Measurements from ENCODE around the gene KPNA3.
"Not testable (repeated sequence)": the region's sequence is repeated elsewhere in the genome, so short reads cannot be mapped to it uniquely, and the experiment has no call there.

Gene KPNA3

DNA sequence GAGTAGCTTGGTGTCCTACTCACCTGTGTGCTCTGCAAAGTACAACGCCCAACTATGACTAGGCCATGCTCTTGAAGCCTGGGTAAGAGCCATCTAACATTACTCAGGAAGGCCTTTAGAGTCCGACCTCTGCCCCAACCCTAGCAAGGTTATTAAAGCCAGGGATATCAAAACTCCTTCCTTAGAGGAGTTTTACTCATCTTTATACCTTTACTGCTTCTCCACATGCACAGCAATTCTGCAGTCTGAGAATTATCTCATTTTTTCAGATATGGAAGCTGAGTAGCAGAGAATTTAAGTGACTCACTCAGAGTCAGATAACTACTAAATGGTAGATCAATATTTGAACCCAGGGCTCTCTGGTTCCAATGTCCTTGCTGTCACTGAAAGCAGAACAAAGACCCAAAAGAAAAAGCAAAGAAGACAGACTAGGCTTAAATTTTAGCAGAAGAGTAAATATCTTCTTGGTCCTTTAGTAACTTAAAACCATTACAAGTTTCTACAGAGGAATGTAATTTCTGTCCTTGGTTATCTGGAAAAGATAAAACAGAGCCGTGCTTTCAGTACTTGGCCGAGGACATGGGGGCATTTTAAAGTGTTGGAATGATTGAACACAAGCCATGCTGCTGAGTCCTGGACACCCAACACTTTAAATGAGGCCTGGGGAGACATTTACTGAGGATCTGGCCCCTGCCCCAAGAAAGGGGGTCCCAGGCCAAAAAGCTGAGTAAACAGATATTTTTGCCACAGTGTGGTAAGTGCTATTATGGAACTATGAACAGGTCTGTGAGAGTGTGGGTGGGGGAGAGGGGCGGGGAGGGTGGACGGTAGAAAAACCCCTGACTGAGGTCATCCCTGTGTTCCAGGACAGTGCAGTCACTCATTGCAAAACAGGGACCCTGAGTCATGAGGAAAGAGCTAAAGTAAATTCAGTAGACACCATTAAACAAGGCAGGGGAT, 18.4 kb upstream of the KPNA3 start:
- no peak overlapping the region for H3K9ac ChIP-seq (ENCODE audit: low read length in 5 of 5)
- H3K27me3 ChIP-seq (ENCODE audit: control insufficient read depth in 5 of 5, insufficient read depth in 4 of 5, low read length in 5 of 5), result peaks cover 0 to 13% (median 6%) of the 10 kb centered on the region in 5 donors
- peaks cover 0 to 5% (median 0%) of the 10 kb centered on the region in 5 donors for H3K9me3 ChIP-seq (ENCODE audit: control insufficient read depth in 5 of 5, low read length in 5 of 5)
- H3K36me3 ChIP-seq (ENCODE audit: control insufficient read depth in 5 of 5, insufficient read depth in 5 of 5, low read length in 5 of 5), result no peaks in the 10 kb centered on the region
- H3K27ac ChIP-seq (ENCODE audit: low read depth, low read length), result no peak overlapping the region
- H3K4me3 ChIP-seq (ENCODE audit: low read depth in 1 of 5, low read length in 5 of 5), result no peak overlapping the region
- H3K4me1 ChIP-seq (ENCODE audit: control insufficient read depth in 5 of 5, insufficient read depth in 5 of 5, low read length in 5 of 5), result no peaks in the 10 kb centered on the region

DNA sequence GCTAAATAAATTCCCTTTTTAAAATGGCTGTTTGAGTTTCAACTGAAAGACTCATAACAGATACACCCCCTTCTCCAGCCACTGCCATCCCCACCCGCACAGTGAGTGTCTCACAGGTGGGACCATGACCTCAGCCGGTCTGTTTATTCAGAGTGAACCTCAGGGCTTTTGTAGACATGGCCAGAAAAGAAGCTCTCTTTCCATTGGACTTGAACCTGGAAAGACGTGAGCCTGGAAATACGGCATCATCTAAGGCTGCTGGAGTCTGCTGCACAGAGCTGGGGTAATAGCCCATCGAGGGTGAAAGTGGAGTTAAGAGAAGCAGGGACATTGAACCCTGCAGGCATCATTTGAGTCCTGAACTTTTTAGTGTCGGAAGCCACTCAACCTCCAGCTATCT, 15.2 kb upstream of the KPNA3 start:
- Histone ChIP-seq H3K36me3 (ENCODE audit: control insufficient read depth in 5 of 5, insufficient read depth in 5 of 5, low read length in 5 of 5) (no peaks in the 10 kb centered on the region), H3K4me1 (ENCODE audit: control insufficient read depth in 5 of 5, insufficient read depth in 5 of 5, low read length in 5 of 5) (no peaks in the 10 kb centered on the region), H3K9me3 (ENCODE audit: control insufficient read depth in 5 of 5, low read length in 5 of 5) (peaks cover 0 to 5% (median 0%) of the 10 kb centered on the region in 5 donors), H3K9ac (ENCODE audit: low read length in 5 of 5) (no peak overlapping the region), H3K4me3 (ENCODE audit: low read depth in 1 of 5, low read length in 5 of 5) (no peak overlapping the region), H3K27me3 (ENCODE audit: control insufficient read depth in 5 of 5, insufficient read depth in 4 of 5, low read length in 5 of 5) (peaks cover 0 to 10% (median 3%) of the 10 kb centered on the region in 5 donors), H3K27ac (ENCODE audit: low read depth, low read length) (no peak overlapping the region)

DNA sequence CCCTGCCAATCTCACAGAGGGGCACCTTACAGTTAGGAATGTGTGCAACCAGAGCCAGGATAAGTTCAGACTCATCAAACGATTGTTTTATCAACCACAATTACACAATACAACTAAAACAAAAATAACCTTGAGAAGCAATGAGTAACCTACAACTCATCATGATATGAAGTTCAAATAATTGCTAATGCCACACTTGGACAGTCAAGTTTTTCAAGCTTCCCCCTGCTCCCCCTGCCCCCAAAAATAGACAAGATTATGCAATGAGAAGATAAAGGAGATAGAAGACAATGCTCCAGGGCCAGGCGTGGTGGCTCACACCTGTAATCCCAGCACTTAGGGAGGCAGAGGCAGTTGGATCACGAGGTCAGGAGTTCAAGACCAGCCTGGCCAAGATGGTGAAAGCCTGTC, 13.6 kb upstream of the KPNA3 start:
- Histone ChIP-seq H3K9ac (ENCODE audit: low read length in 5 of 5) (no peak overlapping the region), H3K4me1 (ENCODE audit: control insufficient read depth in 5 of 5, insufficient read depth in 5 of 5, low read length in 5 of 5) (no peaks in the 10 kb centered on the region), H3K4me3 (ENCODE audit: low read depth in 1 of 5, low read length in 5 of 5) (no peak overlapping the region), H3K9me3 (ENCODE audit: control insufficient read depth in 5 of 5, low read length in 5 of 5) (peaks cover 0 to 5% (median 0%) of the 10 kb centered on the region in 5 donors), H3K27me3 (ENCODE audit: control insufficient read depth in 5 of 5, insufficient read depth in 4 of 5, low read length in 5 of 5) (peaks cover 0 to 10% (median 3%) of the 10 kb centered on the region in 5 donors), H3K36me3 (ENCODE audit: control insufficient read depth in 5 of 5, insufficient read depth in 5 of 5, low read length in 5 of 5) (no peaks in the 10 kb centered on the region), H3K27ac (ENCODE audit: low read depth, low read length) (no peak overlapping the region)

DNA sequence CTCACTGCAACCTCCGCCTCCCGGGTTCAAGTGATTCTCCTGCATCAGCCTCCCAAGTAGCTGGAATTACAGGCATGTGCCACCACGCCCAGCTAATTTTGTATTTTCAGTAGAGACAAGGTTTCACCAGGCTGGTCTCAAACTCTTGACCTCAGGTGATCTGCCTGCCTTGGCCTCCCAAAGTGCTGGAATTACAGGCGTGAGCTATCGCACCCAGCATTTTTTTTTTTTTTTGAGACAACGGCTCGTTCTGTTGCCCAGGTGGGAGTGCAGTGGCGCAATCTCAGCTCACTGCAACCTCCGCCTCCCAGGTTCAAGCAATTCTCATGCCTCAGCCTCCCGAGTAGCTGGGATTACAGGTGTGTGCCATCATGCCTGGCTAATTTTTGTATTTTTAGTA, 10.6 kb upstream of the KPNA3 start:
- not testable (repeated sequence) for H3K36me3 ChIP-seq (ENCODE audit: control insufficient read depth in 5 of 5, insufficient read depth in 5 of 5, low read length in 5 of 5); H3K4me3 ChIP-seq (ENCODE audit: low read depth in 1 of 5, low read length in 5 of 5); H3K4me1 ChIP-seq (ENCODE audit: control insufficient read depth in 5 of 5, insufficient read depth in 5 of 5, low read length in 5 of 5); H3K27ac ChIP-seq (ENCODE audit: low read depth, low read length); H3K9me3 ChIP-seq (ENCODE audit: control insufficient read depth in 5 of 5, low read length in 5 of 5); H3K9ac ChIP-seq (ENCODE audit: low read length in 5 of 5); H3K27me3 ChIP-seq (ENCODE audit: control insufficient read depth in 5 of 5, insufficient read depth in 4 of 5, low read length in 5 of 5)

DNA sequence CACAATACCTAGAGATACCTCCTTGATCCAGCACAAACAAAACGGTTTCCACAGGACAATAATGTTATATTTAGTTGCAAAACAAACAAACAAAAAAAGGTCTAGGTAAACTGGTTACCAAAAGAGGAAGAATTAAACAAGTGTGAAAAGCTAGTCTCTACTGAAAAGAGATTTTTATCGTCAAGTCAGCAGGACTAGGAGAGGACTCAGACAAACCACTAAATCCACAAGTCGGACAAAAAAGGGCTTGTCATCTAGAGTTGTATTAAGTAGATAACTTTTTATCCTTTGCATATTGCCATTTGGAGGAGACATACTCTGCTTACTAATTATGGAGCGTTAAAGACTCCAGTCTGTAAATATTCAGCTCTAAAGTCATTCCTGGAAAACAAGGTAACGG, 9.9 kb upstream of the KPNA3 start:
- peaks cover 0 to under 1% (median 0%) of the 10 kb centered on the region in 5 donors for H3K27me3 ChIP-seq (ENCODE audit: control insufficient read depth in 5 of 5, insufficient read depth in 4 of 5, low read length in 5 of 5)
- H3K36me3 ChIP-seq (ENCODE audit: control insufficient read depth in 5 of 5, insufficient read depth in 5 of 5, low read length in 5 of 5), result no peaks in the 10 kb centered on the region

DNA sequence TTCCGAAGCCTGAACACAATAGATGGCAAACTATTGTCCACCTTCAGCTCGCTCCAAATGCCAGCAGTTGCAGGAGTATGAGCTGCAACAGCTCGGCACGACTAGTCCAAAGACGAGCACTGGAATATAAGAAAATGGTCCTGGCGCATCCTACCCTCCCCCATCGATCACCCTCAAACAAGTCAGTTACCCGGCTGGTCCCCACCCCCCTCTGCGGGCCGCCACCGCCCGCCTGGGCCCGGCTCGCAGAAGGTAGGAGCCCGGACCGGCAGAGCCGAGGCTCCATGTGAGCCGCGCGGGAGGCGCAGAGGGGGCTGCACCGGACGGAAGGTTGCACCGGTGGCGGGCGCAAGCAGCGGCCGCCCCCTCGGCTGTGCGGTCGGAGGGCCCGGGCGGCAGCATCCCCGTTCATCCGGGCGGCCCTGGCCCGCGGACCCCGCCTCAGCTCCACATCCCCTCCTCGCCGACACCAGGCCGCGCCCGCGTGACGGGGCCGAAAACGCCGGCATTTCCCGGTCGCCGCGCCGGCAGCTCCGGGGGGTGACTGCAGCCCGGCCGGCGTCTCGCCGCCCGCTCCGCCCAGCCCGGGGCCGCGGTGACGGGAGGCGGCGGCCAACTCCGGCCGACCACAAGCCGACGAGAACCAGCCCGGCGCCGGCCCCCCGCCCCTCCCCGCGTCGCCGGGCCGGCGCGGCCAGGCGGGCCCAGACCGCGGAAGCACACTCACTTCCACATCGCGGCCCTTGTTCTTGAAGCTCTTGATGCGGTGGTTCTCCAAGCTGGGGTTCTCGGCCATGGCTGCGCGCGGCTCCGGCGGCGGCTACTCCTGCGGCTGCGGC, 552 bp downstream of the KPNA3 start:
- Histone ChIP-seq H3K9me3 (ENCODE audit: control insufficient read depth in 5 of 5, low read length in 5 of 5) (no peaks in the 10 kb centered on the region), H3K27ac (ENCODE audit: low read depth, low read length) (peak overlapping the region; percentile 84), H3K36me3 (ENCODE audit: control insufficient read depth in 5 of 5, insufficient read depth in 5 of 5, low read length in 5 of 5) (no peaks in the 10 kb centered on the region), H3K27me3 (ENCODE audit: control insufficient read depth in 5 of 5, insufficient read depth in 4 of 5, low read length in 5 of 5) (no peaks in the 10 kb centered on the region), H3K4me3 (ENCODE audit: low read depth in 1 of 5, low read length in 5 of 5) (peak overlapping the region; percentile 86 to 93 (median 88)), H3K9ac (ENCODE audit: low read length in 5 of 5) (peak overlapping the region; percentile 63 to 83 (median 76)), H3K4me1 (ENCODE audit: control insufficient read depth in 5 of 5, insufficient read depth in 5 of 5, low read length in 5 of 5) (peaks cover 5 to 33% (median 27%) of the 10 kb centered on the region in 5 donors)

More for the DNA sequence above, 9.9 kb upstream of the KPNA3 start:
- H3K27ac ChIP-seq (ENCODE audit: low read depth, low read length), result no peak overlapping the region
- H3K4me1 ChIP-seq (ENCODE audit: control insufficient read depth in 5 of 5, insufficient read depth in 5 of 5, low read length in 5 of 5), result no peaks in the 10 kb centered on the region
- no peak overlapping the region for H3K4me3 ChIP-seq (ENCODE audit: low read depth in 1 of 5, low read length in 5 of 5)
- H3K9ac ChIP-seq (ENCODE audit: low read length in 5 of 5), result no peak overlapping the region
- no peaks in the 10 kb centered on the region for H3K9me3 ChIP-seq (ENCODE audit: control insufficient read depth in 5 of 5, low read length in 5 of 5)

DNA sequence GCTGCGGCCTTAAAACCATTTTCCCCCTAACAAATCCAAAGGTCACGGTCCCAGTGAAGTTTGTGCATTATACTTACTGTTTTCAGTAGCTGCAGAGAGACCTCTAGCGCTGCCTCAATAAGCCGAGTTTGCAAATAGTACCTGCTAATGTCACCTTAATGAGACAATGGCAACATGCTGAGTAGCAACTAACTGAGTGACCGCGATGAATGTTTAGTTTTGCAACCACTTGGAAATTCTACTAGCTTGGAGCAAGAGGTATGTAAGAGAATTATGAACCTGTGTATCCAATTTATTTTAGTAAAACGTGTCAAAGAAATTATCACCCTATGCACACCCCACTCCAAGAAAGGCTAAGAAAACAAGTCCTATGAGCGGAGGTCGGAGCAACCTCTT, 1.2 kb downstream of the KPNA3 start:
- peak overlapping the region; percentile 86 to 93 (median 88) for H3K4me3 ChIP-seq (ENCODE audit: low read depth in 1 of 5, low read length in 5 of 5)
- peaks cover 5 to 33% (median 27%) of the 10 kb centered on the region in 5 donors for H3K4me1 ChIP-seq (ENCODE audit: control insufficient read depth in 5 of 5, insufficient read depth in 5 of 5, low read length in 5 of 5)
- H3K27me3 ChIP-seq (ENCODE audit: control insufficient read depth in 5 of 5, insufficient read depth in 4 of 5, low read length in 5 of 5), result no peaks in the 10 kb centered on the region
- no peaks in the 10 kb centered on the region for H3K36me3 ChIP-seq (ENCODE audit: control insufficient read depth in 5 of 5, insufficient read depth in 5 of 5, low read length in 5 of 5)
- peak overlapping the region; percentile 84 for H3K27ac ChIP-seq (ENCODE audit: low read depth, low read length)
- H3K9me3 ChIP-seq (ENCODE audit: control insufficient read depth in 5 of 5, low read length in 5 of 5), result no peaks in the 10 kb centered on the region
- H3K9ac ChIP-seq (ENCODE audit: low read length in 5 of 5), result peak overlapping the region; percentile 63 to 83 (median 76)

DNA sequence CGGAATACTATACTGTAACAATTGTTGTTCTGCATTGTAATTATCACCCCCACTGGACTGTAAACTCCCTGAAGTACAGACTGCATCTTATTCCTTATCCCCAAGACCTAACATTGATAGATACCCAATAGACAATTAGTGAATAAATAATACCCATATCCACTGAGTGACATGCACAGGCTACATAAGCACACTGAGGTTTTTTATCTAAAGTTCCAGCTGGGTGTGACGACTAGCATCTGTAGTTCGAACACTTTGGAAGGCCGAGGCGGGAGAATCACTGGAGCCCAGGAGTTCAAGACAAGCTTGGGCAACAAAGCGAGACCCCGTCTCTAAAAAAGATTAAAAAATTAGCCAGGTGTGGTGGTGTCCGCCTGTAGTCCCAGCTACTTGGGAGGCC, 2.5 kb downstream of the KPNA3 start:
- Histone ChIP-seq H3K27me3 (ENCODE audit: control insufficient read depth in 5 of 5, insufficient read depth in 4 of 5, low read length in 5 of 5) (no peaks in the 10 kb centered on the region), H3K4me3 (ENCODE audit: low read depth in 1 of 5, low read length in 5 of 5) (no peak overlapping the region), H3K4me1 (ENCODE audit: control insufficient read depth in 5 of 5, insufficient read depth in 5 of 5, low read length in 5 of 5) (peaks cover 5 to 33% (median 27%) of the 10 kb centered on the region in 5 donors), H3K9me3 (ENCODE audit: control insufficient read depth in 5 of 5, low read length in 5 of 5) (no peaks in the 10 kb centered on the region), H3K36me3 (ENCODE audit: control insufficient read depth in 5 of 5, insufficient read depth in 5 of 5, low read length in 5 of 5) (no peaks in the 10 kb centered on the region), H3K9ac (ENCODE audit: low read length in 5 of 5) (no peak overlapping the region), H3K27ac (ENCODE audit: low read depth, low read length) (no peak overlapping the region)

DNA sequence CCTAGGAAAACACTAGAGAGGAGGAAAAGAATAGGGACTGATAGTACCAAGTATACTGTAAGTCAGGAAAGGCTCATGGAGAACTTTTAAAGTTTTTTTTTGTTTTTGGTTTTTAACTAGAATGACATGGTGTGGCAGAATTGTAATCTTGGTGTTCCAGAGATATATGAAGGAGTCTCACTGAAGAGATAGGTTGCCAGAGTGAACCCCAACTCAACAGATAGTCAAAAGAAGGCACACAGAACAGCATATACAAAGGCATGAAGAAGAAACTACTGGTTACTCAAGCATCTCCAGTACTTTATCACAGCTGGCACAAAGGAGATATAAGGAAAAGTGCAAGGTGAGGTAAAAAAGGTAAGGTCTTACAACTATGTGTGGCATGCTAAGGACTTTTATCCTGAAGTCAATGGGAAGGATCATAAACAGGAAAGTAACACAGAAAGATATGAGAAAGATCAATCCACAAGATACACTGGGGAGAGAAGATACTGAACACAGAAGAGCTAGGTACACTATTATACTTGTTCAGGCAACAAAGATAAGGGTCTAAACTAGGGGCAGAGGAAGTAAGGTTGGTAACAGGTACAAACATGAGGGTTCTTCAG, 6.0 kb downstream of the KPNA3 start:
- H3K27ac ChIP-seq (ENCODE audit: low read depth, low read length), result no peak overlapping the region
- H3K9me3 ChIP-seq (ENCODE audit: control insufficient read depth in 5 of 5, low read length in 5 of 5), result no peaks in the 10 kb centered on the region
- peaks cover 5 to 25% (median 19%) of the 10 kb centered on the region in 5 donors for H3K4me1 ChIP-seq (ENCODE audit: control insufficient read depth in 5 of 5, insufficient read depth in 5 of 5, low read length in 5 of 5)
- no peaks in the 10 kb centered on the region for H3K36me3 ChIP-seq (ENCODE audit: control insufficient read depth in 5 of 5, insufficient read depth in 5 of 5, low read length in 5 of 5)
- no peak overlapping the region for H3K4me3 ChIP-seq (ENCODE audit: low read depth in 1 of 5, low read length in 5 of 5)
- no peak overlapping the region for H3K9ac ChIP-seq (ENCODE audit: low read length in 5 of 5)
- no peaks in the 10 kb centered on the region for H3K27me3 ChIP-seq (ENCODE audit: control insufficient read depth in 5 of 5, insufficient read depth in 4 of 5, low read length in 5 of 5)

Data from subcutaneous abdominal adipose tissue (tissue), 5 donors.